SK-N-SH (cell line): Measurements from ENCODE around the gene HAVCR1. TPM values are rescaled to one million over a fixed set of nuclear protein-coding genes. Genes with fewer than 3 reads are reported as not detected.

Source experiments
- CTCF ChIA-PET: fragments of 300-600, 350-600 bp; formaldehyde crosslinking; extraction: SDS; loops from one replicate; lab custom pipeline; 2021; lab: Yijun Ruan, JAX
- POLR2A ChIA-PET: fragments of 350-600 bp; sonication (Branson Sonifier 250); formaldehyde crosslinking; extraction: SDS; loops from one replicate; lab custom pipeline; 2020; ENCODE audit warnings: antibody characterized with exemption, inconsistent platforms; lab: Yijun Ruan, JAX
- DNase-seq: peaks from one replicate; pipeline ENCODE4 v3.0.0; 2012
- H2AFZ ChIP-seq: fragments of 200-600 bp; sonication (generic); 2 replicates; pipeline ENCODE4 v1.8.1; 2016; ENCODE audit warnings: antibody characterized with exemption, mild to moderate bottlenecking, low read depth
- H3F3A ChIP-seq: fragments of 200-600 bp; sonication (generic); replicated peaks from 2 replicates; pipeline ENCODE3; 2016; ENCODE audit warnings: antibody characterized with exemption, mild to moderate bottlenecking; ENCODE audit not compliant: insufficient read depth
- H3K27ac ChIP-seq, 2 experiments: fragments of 200-500 bp in 1 of 2; fragments of 200-600 bp in 1 of 2; sonication (Bioruptor generic) in 1 of 2; sonication (generic), shearing (Covaris generic) in 1 of 2; 2 replicates each; pipeline versions ENCODE4 v1.5.1 to v1.6.1; 2014 to 2016; ENCODE audit warnings: low read depth in 2 of 2, inconsistent platforms in 1 of 2, low read length in 1 of 2, mild to moderate bottlenecking in 1 of 2, mixed read lengths in 1 of 2
- H3K27me3 ChIP-seq: fragments of 200-600 bp; sonication (generic), shearing (Covaris generic); 2 replicates; pipeline ENCODE4 v1.6.1; 2016; ENCODE audit warnings: mixed run types; ENCODE audit not compliant: insufficient read depth
- H3K36me3 ChIP-seq, 2 experiments: fragments of 200-500 bp in 1 of 2; fragments of 200-600 bp in 1 of 2; sonication (Bioruptor generic) in 1 of 2; sonication (generic) in 1 of 2; replicated peaks in 1 of 2; 2 replicates each; pipeline versions ENCODE3 to v1.5.1; 2014 to 2016; ENCODE audit warnings: low read length in 1 of 2, mild to moderate bottlenecking in 1 of 2; ENCODE audit not compliant: insufficient read depth in 2 of 2, control insufficient read depth in 1 of 2
- H3K4me1 ChIP-seq, 2 experiments: fragments of 200-500 bp in 1 of 2; fragments of 200-600 bp in 1 of 2; sonication (Bioruptor generic) in 1 of 2; sonication (generic), shearing (Covaris generic) in 1 of 2; 2 replicates each; pipeline versions ENCODE4 v1.5.1 to v1.6.1; 2014 to 2016; ENCODE audit warnings: low read depth in 1 of 2, low read length in 1 of 2, mixed run types in 1 of 2; ENCODE audit not compliant: insufficient read depth in 2 of 2, control insufficient read depth in 1 of 2
- H3K4me2 ChIP-seq: fragments of 200-600 bp; sonication (generic), shearing (Covaris generic); 2 replicates; pipeline ENCODE4 v1.6.1; 2017; ENCODE audit warnings: mixed run types
- H3K4me3 ChIP-seq, 2 experiments: fragments of 200-500 bp in 1 of 2; fragments of 200-600 bp in 1 of 2; sonication (Bioruptor generic) in 1 of 2; sonication (generic), shearing (Covaris generic) in 1 of 2; 2 replicates each; pipeline versions ENCODE4 v1.5.1 to v1.8.1; 2014 to 2016; ENCODE audit warnings: low read depth in 2 of 2, inconsistent platforms in 1 of 2, low read length in 1 of 2, mild to moderate bottlenecking in 1 of 2, mixed read lengths in 1 of 2, moderate library complexity in 1 of 2
- H3K79me2 ChIP-seq: fragments of 200-600 bp; sonication (generic); 2 replicates; pipeline ENCODE4 v1.8.1; 2017; ENCODE audit warnings: mild to moderate bottlenecking; ENCODE audit not compliant: insufficient read depth
- H3K9ac ChIP-seq: fragments of 200-600 bp; sonication (generic); 2 replicates; pipeline ENCODE4 v1.6.1; 2017; ENCODE audit warnings: mixed run types
- H3K9me2 ChIP-seq: fragments of 200-600 bp; sonication (generic); 2 replicates; pipeline ENCODE4 v1.6.1; 2017; ENCODE audit warnings: mixed run types
- H3K9me3 ChIP-seq: fragments of 200-600 bp; sonication (generic); 2 replicates; pipeline ENCODE4 v1.6.1; 2017; ENCODE audit warnings: mixed run types, mild to moderate bottlenecking, moderate library complexity
- H4K20me1 ChIP-seq: fragments of 200-600 bp; sonication (generic); 2 replicates; pipeline ENCODE4 v1.6.1; 2017; ENCODE audit warnings: mild to moderate bottlenecking, mixed run types; ENCODE audit not compliant: insufficient read depth
- ELF1 ChIP-seq: IDR thresholded peaks from 2 replicates; pipeline ENCODE4 v1.4.0; 2012
- EZH2phosphoT487 ChIP-seq: fragments of 200-600 bp; sonication (generic); IDR thresholded peaks from 2 replicates; pipeline ENCODE4 v1.6.1; 2017; ENCODE audit warnings: low read depth, mixed run types, mild to moderate bottlenecking, antibody characterized with exemption, moderate library complexity, borderline replicate concordance
- FOXJ3 ChIP-seq: sonication (generic); formaldehyde crosslinking; IDR thresholded peaks from 2 replicates; pipeline ENCODE4 v1.5.1; 2020; ENCODE audit warnings: mild to moderate bottlenecking, missing genetic modification reagents
- IRF3 ChIP-seq: fragments of 150-350 bp; IDR thresholded peaks from 2 replicates; pipeline ENCODE4 v1.6.1; 2016; ENCODE audit warnings: mild to moderate bottlenecking, low read depth, low read length
- JUND ChIP-seq: IDR thresholded peaks from 2 replicates; pipeline ENCODE4 v1.4.0; 2012
- MEF2A ChIP-seq: IDR thresholded peaks from 2 replicates; pipeline ENCODE4 v1.4.0; 2012; ENCODE audit warnings: low read depth, borderline replicate concordance
- MXI1 ChIP-seq: IDR thresholded peaks from 2 replicates; pipeline ENCODE4 v1.6.1; 2012; ENCODE audit warnings: mild to moderate bottlenecking, low read depth, low read length, improper control_type of control experiment
- NFIC ChIP-seq: IDR thresholded peaks from 2 replicates; pipeline ENCODE4 v1.4.0; 2012; ENCODE audit warnings: borderline replicate concordance
- POLR2AphosphoS5 ChIP-seq: IDR thresholded peaks from 2 replicates; pipeline ENCODE4 v1.6.1; 2012; ENCODE audit warnings: low read depth, low read length
- RAD21 ChIP-seq: IDR thresholded peaks from 2 replicates; pipeline ENCODE4 v1.6.1; 2012; ENCODE audit warnings: mild to moderate bottlenecking, low read length
- RXRA ChIP-seq: IDR thresholded peaks from 2 replicates; pipeline ENCODE4 v1.4.0; 2012; ENCODE audit warnings: low read depth, mild to moderate bottlenecking, borderline replicate concordance
- SIN3A ChIP-seq: IDR thresholded peaks from 2 replicates; pipeline ENCODE4 v1.6.1; 2012; ENCODE audit warnings: low read depth, mild to moderate bottlenecking, low read length, moderate library complexity, borderline replicate concordance
- SMC3 ChIP-seq: IDR thresholded peaks from 2 replicates; pipeline ENCODE4 v1.6.1; 2012; ENCODE audit warnings: low read depth, low read length, improper control_type of control experiment
- TAF1 ChIP-seq: IDR thresholded peaks from 2 replicates; pipeline ENCODE4 v1.6.1; 2012; ENCODE audit warnings: low read depth, mild to moderate bottlenecking, low read length, moderate library complexity, borderline replicate concordance
- TEAD4 ChIP-seq: IDR thresholded peaks from 2 replicates; pipeline ENCODE4 v1.4.0; 2012; ENCODE audit warnings: mild to moderate bottlenecking, borderline replicate concordance; ENCODE audit not compliant: insufficient read depth
- USF1 ChIP-seq: IDR thresholded peaks from 2 replicates; pipeline ENCODE4 v1.4.0; 2012; ENCODE audit warnings: low read depth, borderline replicate concordance
- USF2 ChIP-seq: fragments of 150-350 bp; IDR thresholded peaks from 2 replicates; pipeline ENCODE4 v1.6.1; 2017; ENCODE audit warnings: antibody characterized with exemption, low read length, low read depth, borderline replicate concordance
- YY1 ChIP-seq: IDR thresholded peaks from 2 replicates; pipeline ENCODE4 v1.4.0; 2012; ENCODE audit warnings: low read depth, mild to moderate bottlenecking
- ZBTB33 ChIP-seq: IDR thresholded peaks from 2 replicates; pipeline ENCODE4 v1.4.0; 2012; ENCODE audit warnings: low read depth, borderline replicate concordance
- polyA plus RNA-seq, 3 experiments: library from polyadenylated mRNA; depleted of rRNA; stranded (reverse); fragments of >200 nt; gene quantifications; 2 replicates each; pipeline ENCODE4 v1.2.3, GENCODE V29; 2012

Gene HAVCR1
- polyA plus RNA-seq, 1 of the 3 experiments (the other 2 are of a cell fraction), result not detected

GRCh38 chr5:156981481-156981880 lies 77.4 kb downstream of the HAVCR1 start:
- DNase-seq, result no peak
- Histone ChIP-seq H3K9me2 (no peaks in the 10 kb centered on the region), H3K4me2 (no peak overlapping the region), H4K20me1 (no peaks in the 10 kb centered on the region), H3F3A (no peaks in the 10 kb centered on the region), H3K9ac (no peak overlapping the region), H3K79me2 (no peaks in the 10 kb centered on the region), H3K36me3 (no peaks in the 10 kb centered on the region), H3K9me3 (no peaks in the 10 kb centered on the region), H3K27ac (no peak overlapping the region), H3K4me3 (no peak overlapping the region), H3K4me1 (no peaks in the 10 kb centered on the region), H3K27me3 (no peaks in the 10 kb centered on the region), H2AFZ (no peak overlapping the region)
- ChIA-PET CTCF (no interaction called here), POLR2A (no interaction called here)
- TF ChIP-seq POLR2AphosphoS5 (no peak), RXRA (no peak), ELF1 (no peak), ZBTB33 (no peak), USF2 (no peak), MEF2A (no peak), SIN3A (no peak), IRF3 (no peak), YY1 (no peak), NFIC (no peak), TEAD4 (no peak), TAF1 (no peak), JUND (no peak), MXI1 (no peak), SMC3 (no peak), EZH2phosphoT487 (no peak), USF1 (no peak), RAD21 (no peak), FOXJ3 (CRISPR knock-in tag) (no peak)

Other genes with a start within 250 kb of the HAVCR1 start
- not detected in 2 replicates for gene PPP1R2B, start 208.8 kb downstream of the HAVCR1 start, polyA plus RNA-seq (2012; rRNA removed)
- not detected in 2 replicates for gene TIMD4, start 95.9 kb downstream of the HAVCR1 start, polyA plus RNA-seq (2012; rRNA removed)
- gene HAVCR2, start 49.9 kb upstream of the HAVCR1 start, polyA plus RNA-seq (2012; rRNA removed), result 0.12 and 0.18 TPM in 2 replicates
- 5.3 and 8.1 TPM in 2 replicates for gene MED7, start 83.7 kb upstream of the HAVCR1 start, polyA plus RNA-seq (2012; rRNA removed)
- gene GARIN3, start 107.1 kb upstream of the HAVCR1 start, polyA plus RNA-seq (2012; rRNA removed), result not detected in 2 replicates
- not detected in 2 replicates for gene ITK, start 121.7 kb upstream of the HAVCR1 start, polyA plus RNA-seq (2012; rRNA removed)
- 20.1 and 21.3 TPM in 2 replicates for gene CYFIP2, start 207.0 kb upstream of the HAVCR1 start, polyA plus RNA-seq (2012; rRNA removed)